ENCODE data around the gene RHBG. TPM values are rescaled to one million over a fixed set of nuclear protein-coding genes. Genes with fewer than 3 reads are reported as not detected.

Gene RHBG
- total and polyA plus RNA-seq, 2 of the 4 experiments (the other 2 are of a cell fraction), result not detected

GRCh38 chr1:156320560-156320959 is 48.5 kb upstream of the RHBG start:
- H3K4ac ChIP-seq (ENCODE audit: low read depth, low read length), result no peak overlapping the region
- H3K36me3 ChIP-seq (ENCODE audit: control insufficient read depth, insufficient read depth, low read length), result peaks cover 70% of the 10 kb centered on the region
- no peak overlapping the region for H3K18ac ChIP-seq (ENCODE audit: low read depth, low read length)
- H2BK20ac ChIP-seq (ENCODE audit: low read depth, low read length), result no peak overlapping the region
- WGBS, 2 experiments (ENCODE audit: extremely low coverage in 2 of 2, insufficient read length in 1 of 2), result no CpG with 5 or more reads among the region's 3 CpGs
- no peak overlapping the region for H2AK5ac ChIP-seq (ENCODE audit: low read depth, low read length)
- no peak overlapping the region for H4K91ac ChIP-seq (ENCODE audit: insufficient read depth, low read depth, low read length)
- H3K9me3 ChIP-seq (ENCODE audit: control insufficient read depth, insufficient read depth, low read length), result no peaks in the 10 kb centered on the region
- dilution Hi-C loops (cut with HindIII; ENCODE audit: low sequenced_read_pairs, unreplicated experiment) (no loop called here), in situ Hi-C loops (cut with MboI; ENCODE audit: low sequenced_read_pairs) (no loop called here), intact Hi-C loops (cut with micrococcal nuclease) (no loop called here)
- H3K14ac ChIP-seq (replicated peaks; ENCODE audit: low read depth, low read length), result no peak overlapping the region
- H3K4me2 ChIP-seq (ENCODE audit: low read depth, low read length), result no peak overlapping the region
- peak; percentile 21 for DNase-seq
- ChIA-PET POLR2A (ENCODE audit: unreplicated experiment) (no interaction called here), CTCF (interaction anchor here (0.9 kb wide), 1 partner anchor 16 kb away, joined by 3 read pairs; no protein-coding TSS in a partner anchor)
- no peaks in the 10 kb centered on the region for H3K9me1 ChIP-seq (ENCODE audit: insufficient read depth, low read length)
- no peak overlapping the region for H2BK120ac ChIP-seq (ENCODE audit: low read depth, low read length)
- peaks cover 13 to 42% of the 10 kb centered on the region in 2 experiments for H3K79me1 ChIP-seq (ENCODE audit: low read depth in 1 of 2, low read length in 2 of 2)
- peaks cover 21% of the 10 kb centered on the region; the same call in 1 of the 2 replicates for H4K20me1 ChIP-seq (ENCODE audit: insufficient read depth, low read length)
- no peak for ATAC-seq (ENCODE audit: low read depth)
- H3K56ac ChIP-seq (ENCODE audit: extremely low read depth, insufficient read depth, low read length), result no peak overlapping the region
- no peak overlapping the region for H2BK15ac ChIP-seq (ENCODE audit: low read depth, low read length)
- H2AK9ac ChIP-seq (replicated peaks; ENCODE audit: low read depth, low read length, poor library complexity), result no peak overlapping the region
- no peak overlapping the region for H4K8ac ChIP-seq (ENCODE audit: low read depth in 2 of 2, low read length in 2 of 2)
- H3K27ac ChIP-seq (ENCODE audit: insufficient read depth, low read length), result no peak overlapping the region
- no peak overlapping the region for H2AFZ ChIP-seq (replicated peaks; ENCODE audit: low read length, poor library complexity)
- TF ChIP-seq CTCF (conservative IDR thresholded peaks at IDR 0.05; ENCODE audit: low read depth, low read length) (no peak), NFE2L2 (IDR thresholded peaks at IDR 0.05; ENCODE audit: low read depth, low read length) (no peak), RFX5 (IDR thresholded peaks at IDR 0.05; ENCODE audit: low read depth, low read length) (no peak), FOS (IDR thresholded peaks at IDR 0.05; ENCODE audit: low read depth, low read length) (no peak), BHLHE40 (IDR thresholded peaks at IDR 0.05; ENCODE audit: low read depth, low read length) (no peak), SMC3 (IDR thresholded peaks at IDR 0.05; ENCODE audit: low read depth, low read length) (no peak), MAZ (IDR thresholded peaks at IDR 0.05; ENCODE audit: borderline replicate concordance, low read depth, low read length) (no peak), RAD21 (IDR thresholded peaks at IDR 0.05; ENCODE audit: low read length) (no peak), USF2 (IDR thresholded peaks at IDR 0.05; ENCODE audit: low read depth, low read length) (no peak), MXI1 (IDR thresholded peaks at IDR 0.05; ENCODE audit: borderline replicate concordance, low read depth, low read length) (no peak), CHD1 (IDR thresholded peaks at IDR 0.05; ENCODE audit: low read depth, low read length) (no peak)
- H3K23ac ChIP-seq (ENCODE audit: low read depth, low read length), result no peak overlapping the region
- peaks cover 6% of the 10 kb centered on the region for H3K4me1 ChIP-seq (ENCODE audit: control insufficient read depth, insufficient read depth, low read length)
- H3K9ac ChIP-seq (ENCODE audit: low read depth, low read length), result no peak overlapping the region
- no peaks in the 10 kb centered on the region for H3K27me3 ChIP-seq (ENCODE audit: control insufficient read depth, insufficient read depth, low read length)
- H3K4me3 ChIP-seq (ENCODE audit: insufficient read depth, low read depth, low read length), result no peak overlapping the region
- no peak overlapping the region for H4K5ac ChIP-seq (ENCODE audit: low read depth, low read length)
- BruUV-seq (replicated peaks), result no TSS peak
- peak overlapping the region; percentile 10 for H2BK5ac ChIP-seq (ENCODE audit: low read depth, low read length, poor library complexity, severe bottlenecking)

Data from IMR-90 (cell line).